Gastrocnemius medialis (tissue), 4 donors: ENCODE results near the gene THSD4.

Experiments used
- POLR2A ChIP-seq, 2 donors: fragments of 450-650 bp; IDR thresholded peaks; one replicate each; pipeline ENCODE4 v1.6.1; 2017; ENCODE audit warnings: antibody characterized with exemption in 2 of 2, mild to moderate bottlenecking in 2 of 2, moderate library complexity in 2 of 2
- TF ChIP-seq, protein P1 (sequence below), 5 experiments: fragments of 450-650 bp in 3 of 5; fragments of 200-600 bp in 2 of 5; sonication (generic) in 2 of 5; IDR thresholded peaks in 4 of 5; conservative IDR thresholded peaks in 1 of 5; 1 replicate in 4 of 5; 2 replicates in 1 of 5; pipeline ENCODE4 v1.5.1; 2016 to 2019; ENCODE audit warnings: antibody characterized with exemption in 5 of 5, mild to moderate bottlenecking in 3 of 5, moderate library complexity in 3 of 5

DNA sequence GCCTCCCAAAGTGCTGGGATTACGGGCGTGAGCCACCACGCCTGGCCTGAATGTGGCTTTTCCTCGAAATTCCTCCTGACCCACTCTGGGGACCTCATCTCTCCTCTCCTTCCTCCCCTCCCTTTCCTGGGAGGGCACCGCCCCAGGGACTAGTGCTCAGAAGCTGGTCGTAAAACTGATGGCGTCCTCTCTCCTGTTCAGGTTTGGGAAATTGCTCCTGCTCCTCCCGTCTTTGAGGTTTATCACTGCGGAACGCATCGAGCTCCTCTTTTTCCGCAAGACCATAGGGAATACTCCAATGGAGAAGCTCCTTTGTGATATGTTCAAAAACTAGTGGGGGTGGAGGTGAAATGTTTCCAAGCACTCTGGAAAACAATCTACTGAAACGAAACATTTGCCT is 702.1 kb downstream of the THSD4 start:
- TF ChIP-seq, protein P1, sequence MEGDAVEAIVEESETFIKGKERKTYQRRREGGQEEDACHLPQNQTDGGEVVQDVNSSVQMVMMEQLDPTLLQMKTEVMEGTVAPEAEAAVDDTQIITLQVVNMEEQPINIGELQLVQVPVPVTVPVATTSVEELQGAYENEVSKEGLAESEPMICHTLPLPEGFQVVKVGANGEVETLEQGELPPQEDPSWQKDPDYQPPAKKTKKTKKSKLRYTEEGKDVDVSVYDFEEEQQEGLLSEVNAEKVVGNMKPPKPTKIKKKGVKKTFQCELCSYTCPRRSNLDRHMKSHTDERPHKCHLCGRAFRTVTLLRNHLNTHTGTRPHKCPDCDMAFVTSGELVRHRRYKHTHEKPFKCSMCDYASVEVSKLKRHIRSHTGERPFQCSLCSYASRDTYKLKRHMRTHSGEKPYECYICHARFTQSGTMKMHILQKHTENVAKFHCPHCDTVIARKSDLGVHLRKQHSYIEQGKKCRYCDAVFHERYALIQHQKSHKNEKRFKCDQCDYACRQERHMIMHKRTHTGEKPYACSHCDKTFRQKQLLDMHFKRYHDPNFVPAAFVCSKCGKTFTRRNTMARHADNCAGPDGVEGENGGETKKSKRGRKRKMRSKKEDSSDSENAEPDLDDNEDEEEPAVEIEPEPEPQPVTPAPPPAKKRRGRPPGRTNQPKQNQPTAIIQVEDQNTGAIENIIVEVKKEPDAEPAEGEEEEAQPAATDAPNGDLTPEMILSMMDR (IDR thresholded peaks at IDR 0.05 in 4 of 5, conservative IDR thresholded peaks at IDR 0.05 in 1 of 5): no peak
- no peak for TF ChIP-seq POLR2A (IDR thresholded peaks at IDR 0.05)
